Measurements from ENCODE around the gene RETREG3.

The RETREG3 gene

GRCh38 chr17:42536372-42537155, 72.6 kb downstream of the RETREG3 start:
- peaks cover 10% of the 10 kb centered on the region for H4K20me1 ChIP-seq (ENCODE audit: control insufficient read depth, insufficient read depth, low read depth, low read length)
- 0 out of 2 replicates have a peak overlapping the region, but pooled peaks have one; percentile 0 for H3K27ac ChIP-seq (ENCODE audit: low read depth, low read length)
- peaks cover 11% of the 10 kb centered on the region for H3K79me2 ChIP-seq (ENCODE audit: control insufficient read depth, low read length)
- peaks cover 29% of the 10 kb centered on the region for H3K4me1 ChIP-seq (ENCODE audit: control insufficient read depth, low read length)
- peak overlapping the region; percentile 72 for H3K4me3 ChIP-seq (ENCODE audit: low read length)
- H3K9me3 ChIP-seq (ENCODE audit: control insufficient read depth, insufficient read depth, low read length): no peaks in the 10 kb centered on the region
- peaks cover 4% of the 10 kb centered on the region; the same call in 1 of the 2 replicates for H3K27me3 ChIP-seq (ENCODE audit: control insufficient read depth, low read length)
- peaks cover 8% of the 10 kb centered on the region; the same call in 1 of the 2 replicates for H3F3A ChIP-seq (ENCODE audit: control insufficient read depth, insufficient read depth)
- TF ChIP-seq CTCF (IDR thresholded peaks at IDR 0.05; ENCODE audit: low read depth, low read length, poor library complexity, severe bottlenecking): no peak
- TF ChIP-seq EZH2phosphoT487 (IDR thresholded peaks at IDR 0.05; ENCODE audit: borderline replicate concordance, low read length): no peak
- H3K36me3 ChIP-seq (ENCODE audit: control insufficient read depth, low read length): peaks cover 12% of the 10 kb centered on the region; the same call in 1 of the 2 replicates
- peak overlapping the region; percentile 83 for H3K4me2 ChIP-seq (ENCODE audit: low read length)
- no peaks in the 10 kb centered on the region for H3K9me2 ChIP-seq (replicated peaks; ENCODE audit: control insufficient read depth, low read length)

GRCh38 chr17:42536048-42536371, 73.2 kb downstream of the RETREG3 start, which contains the start of gene NAGLU:
Gene NAGLU, plus strand, starts transcription at chr17:42536241. Its CDS starts 32 bp downstream, at chr17:42536273.
- peak within 1 kb of the TSS; percentile 83 for H3K4me2 ChIP-seq (ENCODE audit: low read length)

GRCh38 chr17:42535155-42536047, 73.8 kb downstream of the RETREG3 start:
- no peaks in the 10 kb centered on the region for H3K9me3 ChIP-seq (ENCODE audit: control insufficient read depth, insufficient read depth, low read length)
- H3K4me3 ChIP-seq (ENCODE audit: low read length): peak overlapping the region; percentile 72
- H3F3A ChIP-seq (ENCODE audit: control insufficient read depth, insufficient read depth): peaks cover 18% of the 10 kb centered on the region
- peak overlapping the region; percentile 83 for H3K4me2 ChIP-seq (ENCODE audit: low read length)
- H3K9me2 ChIP-seq (replicated peaks; ENCODE audit: control insufficient read depth, low read length): no peaks in the 10 kb centered on the region
- H3K27me3 ChIP-seq (ENCODE audit: control insufficient read depth, low read length): peaks cover 6% of the 10 kb centered on the region; the same call in 1 of the 2 replicates
- H4K20me1 ChIP-seq (ENCODE audit: control insufficient read depth, insufficient read depth, low read depth, low read length): peaks cover 10% of the 10 kb centered on the region
- peaks cover 12% of the 10 kb centered on the region; the same call in 1 of the 2 replicates for H3K36me3 ChIP-seq (ENCODE audit: control insufficient read depth, low read length)
- H3K27ac ChIP-seq (ENCODE audit: low read depth, low read length): peak overlapping the region; percentile 26; the same call in 1 of the 2 replicates
- TF ChIP-seq EZH2phosphoT487 (IDR thresholded peaks at IDR 0.05; ENCODE audit: borderline replicate concordance, low read length) (no peak), CTCF (IDR thresholded peaks at IDR 0.05; ENCODE audit: low read depth, low read length, poor library complexity, severe bottlenecking) (no peak)
- H3K4me1 ChIP-seq (ENCODE audit: control insufficient read depth, low read length): peaks cover 40% of the 10 kb centered on the region
- H3K79me2 ChIP-seq (ENCODE audit: control insufficient read depth, low read length): peaks cover 11% of the 10 kb centered on the region

More at GRCh38 chr17:42536048-42536371, 73.2 kb downstream of the RETREG3 start, which contains the start of gene NAGLU:
- peaks cover 13% of the 10 kb centered on the region for H3F3A ChIP-seq (ENCODE audit: control insufficient read depth, insufficient read depth)
- H3K27me3 ChIP-seq (ENCODE audit: control insufficient read depth, low read length): peaks cover 6% of the 10 kb centered on the region; the same call in 1 of the 2 replicates
- no peaks in the 10 kb centered on the region for H3K9me2 ChIP-seq (replicated peaks; ENCODE audit: control insufficient read depth, low read length)
- peaks cover 10% of the 10 kb centered on the region for H4K20me1 ChIP-seq (ENCODE audit: control insufficient read depth, insufficient read depth, low read depth, low read length)
- peak within 1 kb of the TSS; percentile 26; the same call in 1 of the 2 replicates for H3K27ac ChIP-seq (ENCODE audit: low read depth, low read length)
- H3K4me1 ChIP-seq (ENCODE audit: control insufficient read depth, low read length): peaks cover 34% of the 10 kb centered on the region
- H3K9me3 ChIP-seq (ENCODE audit: control insufficient read depth, insufficient read depth, low read length): no peaks in the 10 kb centered on the region
- H3K36me3 ChIP-seq (ENCODE audit: control insufficient read depth, low read length): peaks cover 12% of the 10 kb centered on the region; the same call in 1 of the 2 replicates
- H3K4me3 ChIP-seq (ENCODE audit: low read length): peak within 1 kb of the TSS; percentile 72
- H3K79me2 ChIP-seq (ENCODE audit: control insufficient read depth, low read length): peaks cover 11% of the 10 kb centered on the region
- no peak for TF ChIP-seq EZH2phosphoT487 (IDR thresholded peaks at IDR 0.05; ENCODE audit: borderline replicate concordance, low read length)
- no peak for TF ChIP-seq CTCF (IDR thresholded peaks at IDR 0.05; ENCODE audit: low read depth, low read length, poor library complexity, severe bottlenecking)
